Measurements from ENCODE around the gene PROCA1. TPM values are rescaled to one million over a fixed set of nuclear protein-coding genes. Genes with fewer than 3 reads are reported as not detected.

Gene PROCA1
- total and polyA plus RNA-seq, 9 of the 15 experiments (the other 6 are each of a cell fraction or from before 2014, with no cell fraction given) = 0.78 to 16.2 (median 5.6) TPM

- TF ChIP-seq SFPQ (IDR thresholded peaks at IDR 0.05; ENCODE audit: low read depth, low read length) (no peak), ZNF695 (CRISPR knock-in tag; IDR thresholded peaks at IDR 0.05) (no peak), ZNF778 (CRISPR knock-in tag; IDR thresholded peaks at IDR 0.05) (no peak), ZBTB5 (IDR thresholded peaks at IDR 0.05) (no peak), CEBPB (tag; IDR thresholded peaks at IDR 0.05) (no peak), ZNF449 (CRISPR knock-in tag; IDR thresholded peaks at IDR 0.05) (no peak), BDP1 (IDR thresholded peaks at IDR 0.05; ENCODE audit: insufficient read depth, insufficient read length) (no peak), EWSR1 (IDR thresholded peaks at IDR 0.05; ENCODE audit: borderline replicate concordance, low read depth, partially characterized antibody) (no peak), E4F1 (CRISPR knock-in tag; IDR thresholded peaks at IDR 0.05; ENCODE audit: borderline replicate concordance) (no peak)
These were observed 17.8 kb downstream of the PROCA1 start (continued) for GRCh38 chr17:28693869-28694268.
